OCI-LY7 (cell line): Measurements from ENCODE around the gene LCK. TPM values are rescaled to one million over a fixed set of nuclear protein-coding genes. Genes with fewer than 3 reads are reported as not detected.
A peak's percentile ranks its signal among the peaks of the same experiment; 100 is the strongest.

ENCODE experiments used
- BruUV-seq: library from RNA; stranded (reverse); fragments of 400-500 nt; replicated peaks from 2 replicates; lab custom pipeline; 2021; lab: Mats Ljungman, UMichigan
- CTCF ChIA-PET: fragments of 300-600 bp; sonication (Branson Sonifier 250); formaldehyde crosslinking; loops from one replicate; lab custom pipeline; 2022; ENCODE audit warnings: antibody characterized with exemption; ENCODE audit not compliant: unreplicated experiment; lab: Charles Lee
- POLR2A ChIA-PET: fragments of 300-600 bp; sonication (Branson Sonifier 250); formaldehyde crosslinking; loops from one replicate; lab custom pipeline; 2022; ENCODE audit warnings: antibody characterized with exemption; lab: Charles Lee
- DNase-seq: peaks from one replicate; pipeline ENCODE4 v3.0.0-alpha.2; 2015; ENCODE audit warnings: low spot score
- H2AFZ ChIP-seq: fragments of 200-600 bp; sonication (generic), shearing (Covaris generic); 2 replicates; pipeline ENCODE4 v1.6.1; 2014; ENCODE audit warnings: mild to moderate bottlenecking, antibody characterized with exemption, low read length, moderate library complexity
- H3K27ac ChIP-seq: fragments of 200-600 bp; sonication (generic); 2 replicates; pipeline ENCODE4 v1.5.1; 2014; ENCODE audit warnings: mixed run types, low read depth, mild to moderate bottlenecking, moderate library complexity, low read length, inconsistent platforms; ENCODE audit not compliant: poor library complexity, severe bottlenecking
- H3K36me3 ChIP-seq: fragments of 200-600 bp; sonication (generic); 2 replicates; pipeline ENCODE4 v1.6.1; 2014; ENCODE audit warnings: mild to moderate bottlenecking, antibody characterized with exemption, low read length, moderate library complexity, mixed read lengths; ENCODE audit not compliant: insufficient read depth
- H3K4me1 ChIP-seq: fragments of 200-600 bp; sonication (generic); 2 replicates; pipeline ENCODE4 v1.5.1; 2014; ENCODE audit warnings: mild to moderate bottlenecking, low read length; ENCODE audit not compliant: insufficient read depth, poor library complexity, severe bottlenecking
- H3K4me2 ChIP-seq: fragments of 200-600 bp; sonication (generic); 2 replicates; pipeline ENCODE4 v1.6.1; 2014; ENCODE audit warnings: mild to moderate bottlenecking, low read length
- H3K4me3 ChIP-seq: fragments of 200-600 bp; sonication (generic); 2 replicates; pipeline ENCODE4 v1.5.1; 2014; ENCODE audit warnings: mild to moderate bottlenecking, low read depth, low read length; ENCODE audit not compliant: poor library complexity, severe bottlenecking
- H3K79me2 ChIP-seq: fragments of 200-600 bp; sonication (generic); 2 replicates; pipeline ENCODE4 v1.6.1; 2016; ENCODE audit warnings: low read depth, mild to moderate bottlenecking, low read length, moderate library complexity, mixed read lengths; ENCODE audit not compliant: insufficient read depth
- H3K9me2 ChIP-seq: fragments of 200-600 bp; sonication (generic); 2 replicates; pipeline ENCODE4 v1.6.1; 2016; ENCODE audit warnings: mild to moderate bottlenecking, low read length, mixed read lengths; ENCODE audit not compliant: insufficient read depth
- H3K9me3 ChIP-seq: fragments of 200-600 bp; sonication (generic); 2 replicates; pipeline ENCODE4 v1.6.1; 2014; ENCODE audit warnings: mild to moderate bottlenecking, mixed run types, low read length, mixed read lengths
- H4K20me1 ChIP-seq: fragments of 200-600 bp; sonication (generic); 2 replicates; pipeline ENCODE4 v1.6.1; 2014; ENCODE audit warnings: mild to moderate bottlenecking, antibody characterized with exemption, low read length, moderate library complexity, mixed read lengths; ENCODE audit not compliant: insufficient read depth
- CTCF ChIP-seq: fragments of 200-600 bp; sonication (generic); conservative IDR thresholded peaks from 2 replicates; pipeline ENCODE4 v1.5.1; 2014; ENCODE audit warnings: mild to moderate bottlenecking, antibody characterized with exemption, low read length, moderate library complexity, mixed read lengths
- EZH2phosphoT487 ChIP-seq: fragments of 200-600 bp; sonication (generic); IDR thresholded peaks from 2 replicates; pipeline ENCODE4 v1.6.1; 2018; ENCODE audit warnings: low read depth, borderline replicate concordance, mild to moderate bottlenecking, mixed run types, antibody characterized with exemption, low read length, moderate library complexity, mixed read lengths
- intact Hi-C: fragments of 100-400 bp; cut with micrococcal nuclease; formaldehyde crosslinking; loops from one replicate; pipeline ENCODE4 v1.10.0; 2022; ENCODE audit not compliant: unreplicated experiment
- total RNA-seq, 2 experiments: library from RNA; depleted of rRNA in 1 of 2; stranded (reverse); fragments of >200 nt in 1 of 2; shearing (Covaris generic) in 1 of 2; gene quantifications; 2 replicates each; pipeline ENCODE4 v1.2.3, GENCODE V29; 2014 to 2022

LCK gene
- total RNA-seq, 2 experiments from 2014 or later: 146 to 218 TPM

- no peak for TF ChIP-seq EZH2phosphoT487
- TF ChIP-seq CTCF: no peak
- Histone ChIP-seq H4K20me1 (no peaks in the 10 kb centered on the region), H3K4me2 (peak within 1 kb of the TSS; percentile 99), H3K4me1 (peaks cover 33% of the 10 kb centered on the region), H2AFZ (peak within 1 kb of the TSS; percentile 48; the same call in 1 of the 2 replicates), H3K9me2 (no peaks in the 10 kb centered on the region), H3K79me2 (peaks cover 23% of the 10 kb centered on the region), H3K9me3 (no peaks in the 10 kb centered on the region), H3K36me3 (peaks cover 36% of the 10 kb centered on the region), H3K27ac (peak within 1 kb of the TSS; percentile 41), H3K4me3 (peak within 1 kb of the TSS; percentile 96)
- intact Hi-C loops: loop anchor here (2.0 kb wide), 2 partner anchors 29 to 95 kb away; partner anchors contain the start of gene LCK
- ChIA-PET POLR2A (interaction anchor here (0.6 kb wide), 2 partner anchors 45 to 74 kb away, joined by 3 to 5 read pairs; no protein-coding TSS in a partner anchor), CTCF (interaction anchor here (0.5 to 1.4 kb wide), 2 partner anchors 17 to 33 kb away, joined by 3 read pairs; no protein-coding TSS in a partner anchor)
- no TSS peak for BruUV-seq
- DNase-seq: peak; percentile 93
These were observed 28.9 kb upstream of the LCK start, which contains the start of the genes EIF3I and TMEM234 for GRCh38 chr1:32221980-32222755. Gene EIF3I, plus strand, starts transcription at chr1:32222407. Its CDS starts 35 bp downstream, at chr1:32222442. Gene TMEM234, minus strand, starts transcription at chr1:32222353. Its CDS starts 31 bp downstream, at chr1:32222322.

- no peaks in the 10 kb centered on the region for H4K20me1 ChIP-seq
- H3K4me2 ChIP-seq: peak overlapping the region; percentile 99
- H3K9me3 ChIP-seq: no peaks in the 10 kb centered on the region
- peaks cover 51% of the 10 kb centered on the region for H3K36me3 ChIP-seq
- CTCF ChIA-PET: no interaction called here
- intact Hi-C loops: loop anchor here (2.0 kb wide), 2 partner anchors 27 to 93 kb away; partner anchors contain the start of gene LCK
- BruUV-seq: no TSS peak
- TF ChIP-seq EZH2phosphoT487 (no peak), CTCF (0 out of 2 replicates have a peak, but pooled peaks have one; percentile 17)
- no peak for DNase-seq
- POLR2A ChIA-PET: interaction anchor here (1.0 kb wide), 1 partner anchor 68 kb away, joined by 3 read pairs; the partner anchor contains the start of gene HDAC1
- H2AFZ ChIP-seq: no peak overlapping the region
- H3K79me2 ChIP-seq: peaks cover 23% of the 10 kb centered on the region
- peaks cover 33% of the 10 kb centered on the region for H3K4me1 ChIP-seq
- H3K9me2 ChIP-seq: no peaks in the 10 kb centered on the region
- H3K4me3 ChIP-seq: peak overlapping the region; percentile 96
- H3K27ac ChIP-seq: no peak overlapping the region
These were observed 27.4 kb upstream of the LCK start for GRCh38 chr1:32223683-32224082.
